BJ (cell line): ENCODE results near the gene KRT34. TPM values are rescaled to one million over a fixed set of nuclear protein-coding genes. Genes with fewer than 3 reads are reported as not detected.
"Not testable (repeated sequence)": the region's sequence is repeated elsewhere in the genome, so short reads cannot be mapped to it uniquely, and the experiment has no call there.

ENCODE experiments used
- CTCF ChIA-PET: fragments of 350-600 bp; formaldehyde crosslinking; extraction: SDS; loops from one replicate; lab custom pipeline; 2021; ENCODE audit warnings: antibody characterized with exemption, inconsistent platforms; lab: Yijun Ruan, JAX
- POLR2A ChIA-PET: fragments of 300-600 bp; sonication (Branson Sonifier 250); formaldehyde crosslinking; extraction: SDS; loops from one replicate; lab custom pipeline; 2021; ENCODE audit warnings: antibody characterized with exemption; lab: Charles Lee
- DNase-seq: peaks from one replicate; pipeline ENCODE4 v3.0.0-alpha.2; 2011; ENCODE audit warnings: low read depth
- H3K27me3 ChIP-seq: 2 replicates; pipeline ENCODE4 v1.6.0; 2011; ENCODE audit warnings: low read length; ENCODE audit not compliant: control insufficient read depth, insufficient read depth
- H3K36me3 ChIP-seq: 2 replicates; pipeline ENCODE4 v1.5.1; 2011; ENCODE audit warnings: low read length; ENCODE audit not compliant: control insufficient read depth, insufficient read depth
- H3K4me3 ChIP-seq: 2 replicates; pipeline ENCODE4 v1.5.1; 2011; ENCODE audit warnings: low read depth, mild to moderate bottlenecking, control low read depth, low read length
- polyA minus RNA-seq: library from RNA; depleted of rRNA, polyadenylated mRNA; stranded (reverse); fragments of >200 nt; gene quantifications from 2 replicates; pipeline ENCODE4 v1.2.3, GENCODE V29; 2011; rRNA and poly(A)+ RNA removed
- polyA plus RNA-seq: library from polyadenylated mRNA; depleted of rRNA; stranded (reverse); fragments of >200 nt; gene quantifications from 2 replicates; pipeline ENCODE4 v1.2.3, GENCODE V29; 2011; rRNA removed
- TF ChIP-seq, protein P1 (sequence below): IDR thresholded peaks from 2 replicates; pipeline ENCODE4 v1.5.1; 2011; ENCODE audit warnings: low read depth, mild to moderate bottlenecking, control low read depth, inconsistent platforms, low read length, moderate library complexity; ENCODE audit not compliant: insufficient read depth

KRT34 gene
- polyA plus RNA-seq (151 and 156 TPM in 2 replicates), polyA minus RNA-seq (52.7 and 88.2 TPM in 2 replicates)

DNA sequence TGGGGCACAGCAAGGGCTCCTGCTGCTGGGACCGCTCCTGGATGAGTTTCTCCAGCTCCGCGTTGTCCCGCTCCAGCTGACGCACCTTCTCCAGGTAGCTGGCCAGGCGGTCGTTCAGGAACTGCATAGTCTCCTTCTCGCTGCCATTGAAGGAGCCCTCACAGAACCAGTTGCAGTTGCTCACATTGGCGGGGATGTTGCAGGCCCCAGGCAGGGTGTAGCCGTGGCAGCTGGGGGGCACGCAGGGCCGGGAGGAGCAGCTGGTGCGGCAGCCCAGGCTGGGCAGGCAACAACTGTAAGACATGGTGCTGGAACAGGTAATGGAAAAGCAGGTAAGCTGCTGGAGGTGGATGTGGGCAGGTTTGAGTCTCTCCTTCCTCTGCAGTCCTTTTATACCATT lies at the start of gene KRT34:
TSS of gene KRT34 (minus strand) at position 364 of the 400 bp plus-strand sequence. CDS start at position 304, 60 bp downstream.
- H3K36me3 ChIP-seq, H3K27me3 ChIP-seq, DNase-seq, H3K4me3 ChIP-seq: not testable (repeated sequence)
- ChIA-PET POLR2A (interaction anchor here (0.5 to 0.7 kb wide), 2 partner anchors 22 to 323 kb away, joined by 3 to 4 read pairs; no protein-coding TSS in a partner anchor), CTCF (interaction anchor here (1.2 to 2.2 kb wide), 5 partner anchors 115 to 526 kb away, joined by 4 to 7 read pairs (median 5); no protein-coding TSS in a partner anchor)

DNA sequence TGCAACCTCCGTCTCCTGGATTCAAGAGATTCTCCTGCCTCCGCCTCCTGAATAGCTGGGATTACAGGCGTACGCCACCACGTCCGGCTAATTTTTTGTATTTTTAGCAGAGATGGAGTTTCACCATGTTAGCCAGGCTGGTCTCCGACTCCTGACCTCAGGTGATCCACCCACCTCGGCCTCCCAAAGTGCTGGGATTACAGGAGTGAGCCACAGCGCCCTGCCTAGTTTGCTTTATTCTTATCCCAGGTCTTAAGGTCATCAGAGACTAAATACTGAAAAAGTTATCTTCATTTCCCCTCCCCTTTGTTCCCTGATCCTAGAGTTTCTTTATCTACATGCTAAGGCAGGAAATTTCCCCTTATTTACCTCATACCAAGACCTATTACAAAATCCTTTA lies 48.3 kb upstream of the KRT34 start:
- CTCF ChIA-PET: interaction anchor here (0.7 kb wide), 1 partner anchor 15 kb away, joined by 3 read pairs; no protein-coding TSS in a partner anchor
- H3K4me3 ChIP-seq: not testable (repeated sequence)

DNA sequence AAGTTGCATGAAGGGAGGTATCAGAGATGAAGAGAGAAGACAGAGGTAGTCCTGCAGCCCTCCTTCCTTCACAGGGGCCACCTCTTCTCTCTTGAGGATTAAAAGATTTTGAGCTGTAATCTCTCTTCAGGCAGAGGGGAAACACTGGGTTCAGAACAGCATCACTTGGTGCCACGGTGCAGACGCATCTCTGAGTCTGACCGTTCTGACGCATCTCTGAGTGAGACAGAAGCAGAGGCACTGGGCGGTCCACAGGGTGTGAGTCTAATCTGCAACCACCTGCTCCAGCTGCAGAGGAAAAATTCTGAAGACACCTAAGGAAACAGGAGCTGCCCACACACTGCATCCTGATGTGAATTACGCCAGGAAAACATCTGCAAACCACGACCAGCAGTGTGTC lies 47.6 kb upstream of the KRT34 start:
- ChIA-PET POLR2A (interaction anchor here (0.6 kb wide), 1 partner anchor 30 kb away, joined by 7 read pairs; no protein-coding TSS in a partner anchor), CTCF (no interaction called here)
- TF ChIP-seq, protein P1, sequence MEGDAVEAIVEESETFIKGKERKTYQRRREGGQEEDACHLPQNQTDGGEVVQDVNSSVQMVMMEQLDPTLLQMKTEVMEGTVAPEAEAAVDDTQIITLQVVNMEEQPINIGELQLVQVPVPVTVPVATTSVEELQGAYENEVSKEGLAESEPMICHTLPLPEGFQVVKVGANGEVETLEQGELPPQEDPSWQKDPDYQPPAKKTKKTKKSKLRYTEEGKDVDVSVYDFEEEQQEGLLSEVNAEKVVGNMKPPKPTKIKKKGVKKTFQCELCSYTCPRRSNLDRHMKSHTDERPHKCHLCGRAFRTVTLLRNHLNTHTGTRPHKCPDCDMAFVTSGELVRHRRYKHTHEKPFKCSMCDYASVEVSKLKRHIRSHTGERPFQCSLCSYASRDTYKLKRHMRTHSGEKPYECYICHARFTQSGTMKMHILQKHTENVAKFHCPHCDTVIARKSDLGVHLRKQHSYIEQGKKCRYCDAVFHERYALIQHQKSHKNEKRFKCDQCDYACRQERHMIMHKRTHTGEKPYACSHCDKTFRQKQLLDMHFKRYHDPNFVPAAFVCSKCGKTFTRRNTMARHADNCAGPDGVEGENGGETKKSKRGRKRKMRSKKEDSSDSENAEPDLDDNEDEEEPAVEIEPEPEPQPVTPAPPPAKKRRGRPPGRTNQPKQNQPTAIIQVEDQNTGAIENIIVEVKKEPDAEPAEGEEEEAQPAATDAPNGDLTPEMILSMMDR: no peak
- H3K4me3 ChIP-seq: no peak overlapping the region
- no peaks in the 10 kb centered on the region for H3K36me3 ChIP-seq
- DNase-seq: no peak
- no peaks in the 10 kb centered on the region for H3K27me3 ChIP-seq

More for the DNA sequence above, 48.3 kb upstream of the KRT34 start:
- H3K27me3 ChIP-seq, H3K36me3 ChIP-seq, DNase-seq, POLR2A ChIA-PET: not testable (repeated sequence)

DNA sequence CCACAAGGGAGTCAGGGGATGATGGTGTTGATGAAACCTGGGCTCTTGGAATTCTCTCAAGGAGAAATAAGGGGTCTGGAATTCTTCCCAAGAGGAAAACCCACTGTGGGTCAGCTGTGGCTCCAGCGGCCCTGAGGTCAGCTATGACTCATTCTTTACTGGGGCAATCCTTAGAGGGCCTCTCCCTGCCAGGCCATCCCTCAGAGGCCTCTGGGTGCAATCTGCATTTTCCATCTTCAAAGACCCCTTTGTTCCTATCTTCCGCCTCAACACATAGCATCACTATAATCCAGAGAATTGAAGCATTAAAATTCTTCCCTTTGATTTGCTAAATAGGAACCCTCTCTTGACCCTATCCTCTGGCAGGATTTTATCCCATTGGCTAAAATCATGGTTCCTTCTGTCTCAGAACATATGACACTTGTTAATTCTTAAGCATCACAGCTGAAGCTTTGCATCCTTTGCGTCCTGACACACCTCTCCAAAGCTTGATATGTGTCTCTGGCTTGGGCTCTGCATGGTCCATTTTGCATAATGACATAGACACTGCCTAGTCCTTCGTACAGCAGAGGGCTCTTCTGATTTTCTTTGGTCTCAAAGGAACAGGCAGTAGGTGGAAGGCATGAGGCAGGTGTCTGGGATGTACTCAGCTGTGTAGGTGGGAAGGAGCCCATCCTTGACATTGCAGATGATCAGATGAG lies 46.6 kb upstream of the KRT34 start:
- TF ChIP-seq, protein P1: no peak
- Histone ChIP-seq H3K27me3 (no peaks in the 10 kb centered on the region), H3K4me3 (no peak overlapping the region), H3K36me3 (no peaks in the 10 kb centered on the region)
- CTCF ChIA-PET: no interaction called here
- DNase-seq: no peak
- POLR2A ChIA-PET: interaction anchor here (0.6 to 0.7 kb wide), 2 partner anchors 11 to 29 kb away, joined by 3 to 7 read pairs; no protein-coding TSS in a partner anchor

DNA sequence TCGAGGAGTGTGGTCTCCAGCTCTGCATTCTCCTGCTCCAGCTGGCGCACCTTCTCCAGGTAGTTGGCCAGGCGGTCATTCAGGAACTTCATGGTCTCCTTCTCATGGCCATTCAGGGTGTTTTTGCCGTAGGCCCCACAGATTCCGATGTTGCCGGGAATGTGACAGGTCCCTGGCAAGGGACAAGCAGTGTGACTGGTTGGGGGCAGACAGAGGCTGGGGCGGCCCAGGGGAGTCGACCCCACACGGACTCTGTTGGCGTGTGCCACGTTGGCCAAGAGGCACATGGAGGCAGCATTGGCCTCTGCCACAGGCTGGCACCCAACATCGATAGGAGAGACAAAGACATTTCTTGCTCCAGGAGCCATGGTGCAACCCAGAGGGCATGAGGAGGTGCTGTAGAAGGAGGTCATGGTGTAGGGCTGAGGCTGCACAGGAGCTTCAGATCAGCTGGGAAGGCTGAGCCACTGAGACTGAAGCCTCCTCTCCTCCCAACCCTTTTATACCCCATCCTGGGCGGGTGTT lies 42.1 kb upstream of the KRT34 start, which contains the start of gene KRT37:
TSS of gene KRT37 (minus strand) at position 475 of the 525 bp plus-strand sequence. CDS start at position 413, 62 bp downstream.
- TF ChIP-seq, protein P1: no peak
- CTCF ChIA-PET: interaction anchor here (0.9 kb wide), 1 partner anchor 57 kb away, joined by 3 read pairs; the partner anchor contains the start of gene KRT35
- Histone ChIP-seq H3K36me3 (no peaks in the 10 kb centered on the region), H3K27me3 (no peaks in the 10 kb centered on the region), H3K4me3 (no peak within 1 kb of the TSS)
- POLR2A ChIA-PET: interaction anchor here (0.5 kb wide), 1 partner anchor 19 kb away, joined by 3 read pairs; no protein-coding TSS in a partner anchor
- no peak for DNase-seq

DNA sequence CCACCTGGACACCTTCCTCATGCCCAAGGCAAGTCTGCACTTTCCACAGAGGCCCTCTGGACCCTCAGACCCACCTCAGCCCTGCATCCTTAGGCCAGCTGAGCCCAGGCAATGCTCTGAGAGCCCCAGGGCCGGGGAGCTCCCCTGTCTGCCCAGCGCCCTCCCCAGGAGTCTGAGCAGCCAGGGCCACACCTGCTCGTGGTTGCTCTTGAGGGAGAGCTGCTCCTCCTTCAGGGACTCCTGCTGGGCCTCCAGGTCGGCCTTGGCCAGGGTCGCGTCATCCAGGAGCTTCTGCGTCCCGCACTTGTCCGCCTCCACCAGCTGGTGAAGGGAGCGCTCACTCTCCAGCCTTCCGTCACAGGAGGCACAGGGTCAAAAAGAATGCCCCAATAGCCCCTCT lies 40.5 kb upstream of the KRT34 start:
- H3K27me3 ChIP-seq: not testable (repeated sequence)
- CTCF ChIA-PET: interaction anchor here (0.6 kb wide), 1 partner anchor 92 kb away, joined by 4 read pairs; no protein-coding TSS in a partner anchor

More for the DNA sequence above, 40.5 kb upstream of the KRT34 start:
- H3K4me3 ChIP-seq, POLR2A ChIA-PET, DNase-seq, H3K36me3 ChIP-seq: not testable (repeated sequence)
